Measurements from ENCODE around the gene MAP3K12.
A peak's percentile ranks its signal among the peaks of the same experiment; 100 is the strongest.

The MAP3K12 gene

GRCh38 chr12:53507603-53507885 lies 8.3 kb upstream of the MAP3K12 start:
- DNase-seq (ENCODE audit: low spot score), result no peak

DNA sequence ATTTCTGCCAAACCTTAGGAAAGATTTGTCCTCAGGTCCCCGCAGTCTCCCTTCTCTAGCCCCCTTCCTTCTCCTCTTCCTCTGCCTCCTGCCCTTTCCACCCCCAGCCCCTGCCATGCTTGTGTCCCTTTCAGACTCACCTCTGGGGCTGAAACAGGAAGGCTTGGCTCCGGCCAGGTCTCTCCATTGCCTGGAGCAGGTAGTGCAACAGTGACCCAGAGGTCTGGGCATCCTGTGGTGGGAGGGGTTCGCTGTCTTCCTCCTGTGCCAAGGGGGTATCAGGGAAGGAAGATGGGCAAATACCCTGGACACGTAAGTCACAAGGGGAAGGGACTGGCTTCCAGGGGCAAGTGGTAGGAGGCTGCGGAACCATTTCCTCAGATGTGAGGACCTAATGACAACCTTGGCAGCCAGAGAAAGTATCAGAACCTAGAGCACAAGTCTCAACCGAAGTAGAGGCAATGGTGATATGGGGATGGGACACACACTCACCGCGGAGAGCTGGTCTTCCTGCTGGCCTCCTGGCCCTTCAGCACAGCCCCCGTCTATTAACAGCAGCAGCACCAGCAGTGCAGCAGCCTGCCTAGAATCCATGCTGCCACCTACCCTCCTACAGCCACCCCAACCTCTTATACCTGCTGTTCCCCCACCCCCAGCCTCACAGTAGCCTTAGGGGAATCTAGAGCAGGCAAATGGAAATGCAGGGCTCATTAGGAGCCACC lies 7.8 kb upstream of the MAP3K12 start, which contains the start of gene NPFF:
Gene NPFF (minus strand): TSS at position 604 of the 722 bp plus-strand sequence. CDS start 10 bp downstream, at position 594.
- no peak for DNase-seq (ENCODE audit: low spot score)

DNA sequence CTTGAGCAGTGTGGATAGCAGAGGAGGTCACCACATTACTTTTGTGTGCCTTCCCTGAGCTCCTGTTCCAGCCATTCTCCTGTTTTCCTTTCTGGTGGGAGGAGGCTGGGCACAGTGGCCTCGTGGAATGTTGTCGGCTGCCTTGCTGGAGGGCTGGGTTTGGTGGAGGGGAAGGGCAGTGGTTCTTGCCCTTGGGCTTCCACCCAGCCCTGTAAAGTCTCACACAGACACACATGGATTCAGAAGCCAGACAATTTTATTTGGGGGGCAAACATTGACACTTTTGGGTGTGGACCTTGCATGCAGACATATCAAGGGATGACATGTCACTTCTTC lies 7.2 kb upstream of the MAP3K12 start:
- no peak for DNase-seq (ENCODE audit: low spot score)

DNA sequence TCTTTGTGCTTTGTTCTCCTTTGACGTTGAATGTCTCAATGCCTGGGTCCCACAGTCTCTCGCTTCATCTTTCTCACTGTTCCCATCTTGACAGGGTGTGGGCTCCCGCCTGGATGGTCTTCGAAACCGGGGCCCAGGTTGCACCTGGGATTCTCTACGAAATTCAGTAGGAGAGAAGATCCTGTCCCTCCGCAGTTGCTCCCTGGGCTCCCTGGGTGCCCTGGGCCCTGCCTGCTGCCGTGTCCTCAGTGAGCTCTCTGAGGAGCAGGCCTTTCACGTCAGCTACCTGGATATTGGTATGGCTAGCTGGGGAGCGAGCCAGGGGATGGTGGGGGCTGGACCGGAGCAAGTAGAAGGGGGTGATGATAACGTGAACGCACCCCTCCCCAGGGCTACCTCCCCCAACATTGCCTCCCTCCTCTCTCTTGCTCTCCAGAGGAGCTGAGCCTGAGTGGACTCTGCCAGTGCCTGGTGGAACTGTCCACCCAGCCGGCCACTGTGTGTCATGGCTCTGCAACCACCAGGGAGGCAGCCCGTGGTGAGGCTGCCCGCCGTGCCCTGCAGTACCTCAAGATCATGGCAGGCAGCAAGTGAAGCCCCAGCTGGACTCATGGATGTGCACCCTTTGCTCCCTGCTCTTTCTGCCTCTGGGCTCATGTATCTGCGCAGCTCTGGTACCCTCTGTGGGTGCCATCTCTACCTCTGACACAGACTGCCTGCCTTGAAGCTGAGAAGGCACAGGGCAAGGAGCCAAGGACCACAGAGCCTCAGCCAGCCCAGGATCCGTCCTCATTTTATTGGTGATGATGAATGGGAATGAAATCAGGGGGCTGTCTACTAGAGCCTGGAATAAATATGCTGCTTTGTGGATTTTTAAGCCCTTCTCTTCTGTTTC lies 6.5 kb upstream of the MAP3K12 start:
- no peak for DNase-seq (ENCODE audit: low spot score)

DNA sequence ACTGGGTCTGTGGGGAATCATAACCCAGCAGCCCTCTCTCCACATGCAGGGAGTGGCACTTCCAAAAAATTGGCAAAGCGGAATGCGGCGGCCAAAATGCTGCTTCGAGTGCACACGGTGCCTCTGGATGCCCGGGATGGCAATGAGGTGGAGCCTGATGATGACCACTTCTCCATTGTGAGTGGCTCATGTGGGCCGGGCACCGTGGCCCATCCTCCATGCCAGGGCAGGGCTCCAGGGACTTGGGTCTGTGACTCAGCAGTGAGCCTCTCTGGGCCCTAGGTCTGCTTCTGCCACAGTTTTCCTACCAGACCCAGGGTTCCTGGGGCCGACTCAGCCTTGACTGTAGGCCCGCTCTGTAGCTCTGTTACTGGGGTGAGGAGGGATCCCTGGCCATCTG lies 5.8 kb upstream of the MAP3K12 start:
- DNase-seq (ENCODE audit: low spot score), result no peak

DNA sequence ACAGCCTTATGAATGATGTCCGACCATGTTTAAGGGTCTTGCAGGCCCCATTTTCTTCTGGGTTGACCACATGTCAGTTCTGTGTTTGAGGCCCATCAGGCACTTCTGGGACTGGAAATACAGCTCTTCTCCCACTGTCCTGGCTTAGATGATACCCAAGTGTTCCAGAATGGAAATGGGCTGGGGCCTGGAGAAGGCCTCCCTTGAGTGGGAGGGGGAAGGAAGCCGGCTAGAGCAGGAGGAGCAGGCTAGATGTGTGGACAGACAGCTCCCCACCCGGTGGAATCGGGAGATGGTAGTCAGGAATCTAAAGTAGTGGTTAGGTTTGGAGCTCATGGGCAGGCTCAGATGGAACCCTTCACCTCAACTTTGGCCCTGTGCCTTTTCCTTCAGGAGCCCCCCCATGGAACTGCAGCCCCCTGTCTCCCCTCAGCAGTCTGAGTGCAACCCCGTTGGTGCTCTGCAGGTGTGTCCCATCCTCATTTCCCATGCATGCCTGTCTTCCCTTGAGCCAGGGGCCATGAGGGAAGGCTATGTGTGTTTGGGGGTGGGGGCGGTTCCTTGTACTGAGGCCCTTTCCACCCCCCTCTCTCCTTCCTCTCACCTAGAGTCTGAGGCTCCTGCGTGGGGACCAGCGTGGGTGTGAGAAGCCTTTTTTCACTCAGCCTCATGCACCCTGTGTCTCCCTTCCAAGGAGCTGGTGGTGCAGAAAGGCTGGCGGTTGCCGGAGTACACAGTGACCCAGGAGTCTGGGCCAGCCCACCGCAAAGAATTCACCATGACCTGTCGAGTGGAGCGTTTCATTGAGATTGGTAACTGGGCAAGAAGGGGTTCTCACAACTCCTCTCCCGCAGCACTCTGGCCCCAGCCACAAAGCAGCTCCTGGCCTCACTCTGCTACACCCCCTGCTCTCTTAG lies 5.0 kb upstream of the MAP3K12 start:
- DNase-seq (ENCODE audit: low spot score), result no peak

DNA sequence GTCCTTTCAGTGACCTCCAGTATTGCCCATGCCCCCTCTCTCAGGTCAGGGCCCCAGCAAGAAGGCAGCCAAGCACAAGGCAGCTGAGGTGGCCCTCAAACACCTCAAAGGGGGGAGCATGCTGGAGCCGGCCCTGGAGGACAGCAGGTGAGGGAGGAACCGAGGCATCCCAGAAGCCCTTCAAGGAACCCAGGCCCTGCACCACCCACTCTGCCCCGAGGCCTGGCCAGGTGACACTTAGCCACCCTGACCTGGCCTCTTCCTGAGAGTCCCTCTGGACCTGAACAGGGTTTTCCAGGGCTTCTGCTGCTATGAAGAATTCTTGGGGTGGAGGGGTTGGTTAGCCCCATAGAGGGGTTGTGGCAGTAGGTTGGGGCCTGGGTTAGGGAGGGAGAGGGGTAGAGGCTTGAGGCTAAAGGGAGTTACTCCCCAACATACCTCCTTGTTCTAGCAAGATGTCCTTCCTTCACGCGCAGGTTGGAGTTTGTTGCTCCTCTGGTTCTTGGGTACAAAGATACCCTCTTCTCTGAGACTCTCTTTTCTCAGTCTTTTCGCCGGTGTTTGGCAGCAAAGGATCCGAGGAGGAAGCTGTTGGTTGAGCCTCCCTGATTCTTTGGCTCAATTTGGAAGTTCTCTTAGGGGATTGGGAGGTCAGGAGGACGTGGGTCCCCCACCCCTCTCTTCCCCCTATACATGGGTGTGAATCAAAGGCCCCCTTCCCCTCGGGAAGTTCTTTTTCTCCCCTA lies 3.9 kb upstream of the MAP3K12 start:
- no peak for DNase-seq (ENCODE audit: low spot score)

DNA sequence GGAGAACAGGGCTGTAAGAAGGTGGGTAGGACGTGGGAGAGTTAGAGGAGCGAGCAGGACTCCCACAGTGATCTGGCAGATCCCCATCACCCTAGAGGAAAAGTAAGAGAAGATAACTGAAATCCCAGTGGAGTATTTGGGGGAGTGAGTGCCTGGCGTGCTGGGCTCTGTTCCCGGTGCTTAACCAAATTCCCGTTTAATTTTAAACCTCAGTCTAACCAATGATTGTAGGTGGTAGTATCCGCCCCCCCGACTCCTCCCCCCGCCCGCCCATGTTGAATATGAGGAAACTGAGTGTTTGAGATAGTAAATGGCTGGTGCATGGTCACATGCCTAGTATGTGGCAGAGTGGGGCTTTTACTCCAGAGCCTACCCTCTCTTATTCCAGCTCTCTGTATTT lies 3.1 kb upstream of the MAP3K12 start:
- DNase-seq (ENCODE audit: low spot score), result no peak

- no peak for DNase-seq (ENCODE audit: low spot score)
Observed at GRCh38 chr12:53501615-53502181, 2.4 kb upstream of the MAP3K12 start.

GRCh38 chr12:53500776-53501614 lies 1.7 kb upstream of the MAP3K12 start, which contains the start of gene TARBP2:
Gene TARBP2, plus strand, starts transcription at chr12:53501283. Its CDS starts 126 bp downstream, at chr12:53501409.
- peak; percentile 100 for DNase-seq (ENCODE audit: low spot score)

DNA sequence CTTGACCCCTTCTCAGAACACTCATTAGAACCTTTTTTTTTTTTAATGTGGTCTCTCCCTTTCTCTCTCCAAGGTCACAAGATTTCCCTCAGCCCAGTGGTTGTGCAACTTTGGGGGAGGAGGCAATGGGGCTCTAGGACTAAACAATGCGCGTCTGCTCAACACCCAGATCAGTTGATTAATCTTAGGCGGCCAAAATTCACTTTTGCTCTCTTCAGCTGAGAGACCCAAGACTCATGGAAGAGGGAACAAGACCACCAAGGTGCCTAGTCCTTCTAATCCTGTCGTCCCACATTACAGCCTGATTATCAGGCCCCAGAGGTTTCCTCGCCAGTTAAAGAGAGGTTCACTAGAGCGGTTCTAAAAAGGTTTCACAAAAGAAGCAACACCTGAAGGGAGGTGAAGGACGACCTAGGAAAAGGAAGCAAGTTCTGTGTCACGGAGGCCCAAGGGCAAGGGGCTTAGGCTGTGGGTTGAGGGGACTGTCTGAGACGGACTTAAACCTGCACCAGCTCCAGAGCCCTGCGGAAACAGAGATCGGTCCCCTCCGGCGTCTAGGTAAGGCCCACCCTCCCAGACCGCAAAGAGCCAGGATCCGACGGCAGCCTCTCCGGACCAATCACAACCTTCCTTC lies 1.0 kb upstream of the MAP3K12 start:
- DNase-seq (ENCODE audit: low spot score), result peak; percentile 57

- DNase-seq (ENCODE audit: low spot score), result no peak
Observed at GRCh38 chr12:53498235-53498630, 1.0 kb downstream of the MAP3K12 start.

GRCh38 chr12:53497461-53497860 lies 1.8 kb downstream of the MAP3K12 start:
- DNase-seq (ENCODE audit: low spot score), result no peak

DNA sequence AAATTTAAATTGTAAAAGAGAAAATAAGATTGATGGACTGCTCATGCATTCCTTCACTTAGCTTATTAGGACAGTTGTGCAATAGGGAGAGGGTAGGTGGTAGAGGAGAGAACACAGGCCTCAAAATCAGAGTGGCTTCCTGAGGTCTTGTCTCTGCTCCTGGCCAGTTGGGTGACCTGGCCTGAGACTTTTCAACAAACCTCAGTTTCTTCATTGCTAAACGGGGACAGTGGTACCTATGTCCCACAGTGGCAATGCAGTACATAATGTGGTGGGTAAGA lies 2.6 kb downstream of the MAP3K12 start:
- no peak for DNase-seq (ENCODE audit: low spot score)

DNA sequence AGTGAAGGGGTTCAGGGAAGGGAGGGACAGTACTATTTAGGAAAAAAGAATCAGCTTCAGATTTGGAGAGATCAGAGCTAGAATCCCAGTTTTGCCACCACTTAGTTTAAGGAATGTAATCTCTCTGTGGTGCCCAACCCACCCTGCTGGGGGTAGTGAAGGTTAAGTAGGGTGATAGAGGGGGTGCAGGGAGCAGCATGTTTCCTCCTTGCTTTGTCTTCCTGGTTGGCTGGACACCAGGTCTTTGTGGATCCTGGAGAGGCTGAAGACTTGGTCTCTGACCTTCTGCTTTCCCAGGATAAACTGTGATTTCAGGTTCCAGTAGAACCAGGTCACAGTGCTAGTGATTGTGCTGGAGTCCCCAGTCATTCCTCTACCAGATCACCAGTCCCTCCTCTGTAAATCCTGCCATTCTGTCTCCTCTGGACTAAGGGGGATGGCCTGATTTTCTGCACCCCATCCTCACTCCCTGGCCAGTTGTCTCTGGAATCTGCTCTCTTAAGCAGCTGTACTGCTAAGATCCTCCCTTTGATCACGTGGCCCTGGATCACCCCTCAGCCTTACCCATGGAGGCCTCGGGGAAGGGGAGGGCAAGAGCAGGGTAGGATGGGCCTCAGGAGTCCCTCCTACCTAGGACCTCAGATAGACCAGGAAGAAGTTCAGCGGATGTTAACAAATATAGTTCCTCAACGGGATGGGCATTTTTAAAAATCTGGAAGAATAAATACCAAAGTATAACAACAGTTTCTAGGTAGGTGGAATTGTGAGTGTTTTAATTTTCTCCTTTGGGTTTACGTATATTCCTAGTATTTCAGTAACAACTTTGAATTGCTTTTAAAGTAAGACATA lies 3.1 kb downstream of the MAP3K12 start:
- DNase-seq (ENCODE audit: low spot score), result peak; percentile 83

DNA sequence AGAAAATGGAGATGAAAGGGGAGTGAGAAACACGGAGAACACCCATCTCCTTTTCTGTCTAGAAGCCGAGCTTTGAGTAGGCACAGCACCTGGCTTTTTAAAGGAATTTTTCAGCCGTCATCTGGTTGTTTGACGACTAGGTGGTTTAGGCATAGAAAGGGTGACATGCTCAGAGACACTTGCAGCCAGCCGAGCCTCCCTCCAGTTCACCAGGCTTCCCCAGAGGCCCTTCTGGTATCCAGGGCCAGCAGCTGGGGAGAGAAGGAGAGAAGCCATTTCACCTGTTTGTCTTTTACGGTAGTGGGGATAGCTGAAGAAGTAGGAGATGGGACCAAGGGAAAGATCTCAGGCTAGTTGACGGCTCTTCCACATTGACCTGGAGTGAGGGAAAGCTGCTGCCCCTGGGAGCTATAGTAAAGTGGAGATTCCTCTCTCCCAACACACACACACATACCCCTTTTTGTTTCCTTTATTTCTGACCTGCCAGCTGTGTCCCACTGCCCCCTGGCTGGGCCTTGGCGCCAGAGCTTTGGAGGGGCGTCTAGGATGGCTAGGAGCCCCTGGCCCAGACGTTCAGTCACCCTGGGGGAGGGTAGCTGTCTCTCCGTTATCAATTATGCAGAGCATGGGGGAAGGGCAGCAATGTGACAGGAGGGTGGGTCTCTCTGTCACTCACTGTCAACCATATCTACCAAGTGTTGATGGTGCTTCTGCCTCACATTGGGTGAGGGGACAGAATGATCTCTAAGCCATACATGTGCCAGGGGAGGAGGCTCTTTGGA lies 5.5 kb downstream of the MAP3K12 start:
- DNase-seq (ENCODE audit: low spot score), result no peak

DNA sequence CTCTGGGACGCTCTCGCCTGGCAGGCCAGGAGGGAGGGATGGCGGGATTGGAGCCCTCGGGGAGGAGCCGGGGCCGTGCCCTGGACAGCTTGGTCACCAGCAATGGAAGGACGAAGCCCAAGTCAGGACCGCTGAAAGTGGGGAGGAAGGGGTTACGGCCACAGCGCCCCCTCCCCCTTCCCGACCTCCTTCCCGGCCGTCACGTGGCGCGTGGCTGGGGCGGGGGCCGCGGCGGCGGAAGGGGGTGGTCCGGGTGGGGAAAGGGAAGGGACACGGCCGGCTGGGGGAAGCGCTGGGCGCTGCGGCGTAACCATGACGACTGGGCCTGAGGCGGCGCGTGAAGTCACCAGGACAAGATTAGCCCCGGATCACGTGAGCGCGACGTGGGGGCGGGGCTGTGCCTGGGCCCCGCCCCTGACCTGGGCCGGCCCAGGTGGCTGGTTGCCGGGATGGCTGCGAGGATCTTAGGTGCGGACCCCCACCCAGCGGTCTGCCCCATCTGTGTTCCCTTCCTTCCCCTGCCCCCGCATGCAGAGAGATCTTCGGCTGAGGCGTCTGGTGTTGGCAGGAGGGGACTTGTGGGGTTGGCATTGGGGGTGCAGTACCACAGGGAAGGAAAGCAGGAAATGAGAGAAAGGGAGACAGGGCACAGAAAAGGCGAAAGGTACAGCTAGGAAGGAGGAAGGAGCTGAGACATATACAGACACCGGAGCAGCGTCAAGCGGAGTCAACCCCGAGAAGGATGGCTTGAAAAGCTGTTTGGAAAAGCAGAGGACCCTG lies 6.2 kb downstream of the MAP3K12 start:
- DNase-seq (ENCODE audit: low spot score), result peak; percentile 93

GRCh38 chr12:53492188-53492587 lies 7.1 kb downstream of the MAP3K12 start:
- DNase-seq (ENCODE audit: low spot score), result no peak
